Measurements from ENCODE around the gene C7orf57.
A peak's percentile ranks its signal among the peaks of the same experiment; 100 is the strongest.

Gene C7orf57

DNA sequence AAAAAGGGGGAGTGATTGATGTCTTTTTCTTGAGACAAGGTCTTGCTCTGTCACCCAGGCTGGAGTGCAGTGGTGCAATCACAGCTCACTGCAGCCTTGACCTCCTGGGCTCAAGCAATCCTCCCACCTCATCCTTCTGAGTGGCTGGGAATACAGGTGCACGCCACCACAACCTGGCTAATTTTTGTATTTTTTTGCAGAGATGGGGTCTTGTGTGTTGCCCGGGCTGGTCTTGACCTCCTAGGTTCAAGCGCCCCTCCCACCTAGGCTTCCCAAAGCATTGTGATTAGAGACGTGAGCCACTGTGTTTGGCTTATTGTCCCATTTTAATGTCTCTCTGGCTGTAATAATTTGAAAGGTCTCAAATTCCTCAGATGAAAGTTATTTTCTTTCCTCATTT lies 75.5 kb downstream of the C7orf57 start:
- Mint-ChIP-seq H3K36me3 (ENCODE audit: insufficient read depth) (peaks cover 47% of the 10 kb centered on the region), H3K27me3 (no peaks in the 10 kb centered on the region), H3K4me3 (no peak overlapping the region), H3K4me1 (ENCODE audit: low read depth in 2 of 2) (peaks cover 10 to 13% of the 10 kb centered on the region in 2 donors), H3K27ac (peak overlapping the region; percentile 44 to 91), H3K9me3 (no peaks in the 10 kb centered on the region)
- no peak for ATAC-seq (replicated peaks)
- no peak for DNase-seq

Data from effector memory CD8-positive, alpha-beta T cell (primary cell).